Muscle layer of duodenum (tissue), 2 donors: ENCODE results near the gene EIF4A3.

Source experiments
- H3K27ac ChIP-seq: one replicate; pipeline ENCODE4 v1.7.0; 2013; ENCODE audit warnings: mild to moderate bottlenecking, low read length
- H3K27me3 ChIP-seq: one replicate; pipeline ENCODE4 v1.7.0; 2013; ENCODE audit warnings: low read depth, mild to moderate bottlenecking, control low read depth, low read length
- H3K36me3 ChIP-seq, 2 donors: one replicate each; pipeline ENCODE4 v1.7.0; 2013; ENCODE audit warnings: low read length in 2 of 2, control low read depth in 1 of 2, mild to moderate bottlenecking in 1 of 2; ENCODE audit not compliant: insufficient read depth in 2 of 2, control insufficient read depth in 1 of 2
- H3K4me1 ChIP-seq, 2 donors: one replicate each; pipeline ENCODE4 v1.7.0; 2013; ENCODE audit warnings: low read length in 2 of 2, mild to moderate bottlenecking in 2 of 2, control low read depth in 1 of 2, moderate library complexity in 1 of 2; ENCODE audit not compliant: insufficient read depth in 2 of 2, control insufficient read depth in 1 of 2
- H3K4me3 ChIP-seq, 2 donors: one replicate each; pipeline ENCODE4 v1.7.0; 2013; ENCODE audit warnings: low read length in 2 of 2, low read depth in 1 of 2, mild to moderate bottlenecking in 1 of 2
- H3K9me3 ChIP-seq, 2 donors: one replicate each; pipeline ENCODE4 v1.7.0; 2013; ENCODE audit warnings: low read length in 2 of 2, control low read depth in 1 of 2, mild to moderate bottlenecking in 1 of 2; ENCODE audit not compliant: control insufficient read depth in 1 of 2
- donor health status: healthy.

Gene EIF4A3

GRCh38 chr17:80117491-80118401, 29.2 kb downstream of the EIF4A3 start:
- H3K4me1 ChIP-seq, result no peaks in the 10 kb centered on the region
- no peak overlapping the region for H3K27ac ChIP-seq
- H3K27me3 ChIP-seq, result no peaks in the 10 kb centered on the region
- no peak overlapping the region for H3K4me3 ChIP-seq
- no peaks in the 10 kb centered on the region for H3K9me3 ChIP-seq
- peaks cover 0 to 18% of the 10 kb centered on the region in 2 donors for H3K36me3 ChIP-seq

- Histone ChIP-seq H3K4me3 (no peak overlapping the region), H3K27me3 (no peaks in the 10 kb centered on the region), H3K4me1 (no peaks in the 10 kb centered on the region), H3K36me3 (peaks cover 0 to 21% of the 10 kb centered on the region in 2 donors), H3K9me3 (no peaks in the 10 kb centered on the region), H3K27ac (no peak overlapping the region)
Observed at GRCh38 chr17:80116921-80117380, 30.0 kb downstream of the EIF4A3 start.

DNA sequence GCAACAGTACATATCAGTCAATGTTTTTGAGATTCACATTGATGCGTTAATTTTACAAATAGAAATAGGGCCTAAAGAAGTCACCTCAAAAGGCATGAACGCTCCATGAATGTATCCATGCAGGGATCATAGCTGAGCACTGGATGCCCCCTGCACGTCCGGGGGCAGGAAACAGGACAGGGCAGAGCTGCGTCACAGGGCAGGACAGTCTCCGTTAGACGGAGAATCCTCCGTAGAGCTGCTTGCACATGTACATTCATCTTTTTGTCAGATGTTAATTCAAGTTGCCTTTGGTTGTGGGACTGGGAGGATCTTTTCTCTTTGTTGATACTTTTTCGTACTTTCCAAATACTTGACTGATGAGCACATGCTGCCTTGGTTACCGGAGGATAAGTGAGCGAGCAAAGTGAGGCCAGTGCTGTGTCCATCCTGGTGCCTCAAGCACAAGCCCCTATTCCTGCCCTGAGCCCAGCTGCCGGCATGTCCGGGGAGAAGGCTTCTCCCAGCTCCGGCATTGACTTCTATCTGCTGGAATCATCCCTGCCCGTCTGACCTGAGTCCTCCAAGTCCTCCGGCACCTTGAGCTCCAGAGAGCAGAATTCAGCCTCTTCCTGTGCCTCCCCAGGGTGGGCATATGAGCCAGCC, 30.5 kb downstream of the EIF4A3 start:
- Histone ChIP-seq H3K36me3 (peaks cover 0 to 22% of the 10 kb centered on the region in 2 donors), H3K27me3 (no peaks in the 10 kb centered on the region), H3K9me3 (no peaks in the 10 kb centered on the region), H3K4me1 (no peaks in the 10 kb centered on the region), H3K4me3 (no peak overlapping the region), H3K27ac (no peak overlapping the region)

DNA sequence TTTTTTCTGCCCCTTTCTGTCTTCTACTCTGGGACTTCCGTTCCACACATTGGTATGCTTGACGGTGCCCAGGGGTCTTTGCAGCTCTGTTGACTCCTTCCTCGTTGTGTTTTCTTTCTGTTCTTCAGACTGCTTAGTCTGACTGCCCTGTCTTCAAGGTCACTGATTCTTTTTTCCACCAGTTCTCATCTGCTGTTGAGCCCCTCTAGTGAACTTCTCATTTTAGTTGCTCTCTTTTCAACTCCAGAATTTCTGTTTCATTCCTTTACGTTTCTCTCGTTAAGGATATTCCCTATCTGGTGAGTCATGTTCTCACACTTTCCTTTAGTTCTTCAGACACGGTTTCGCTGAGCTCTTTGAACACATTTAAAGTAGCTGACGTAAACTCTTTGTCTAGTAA, 31.8 kb downstream of the EIF4A3 start:
- Histone ChIP-seq H3K36me3 (peaks cover 0 to 22% of the 10 kb centered on the region in 2 donors), H3K27me3 (no peaks in the 10 kb centered on the region), H3K4me3 (no peak overlapping the region), H3K27ac (no peak overlapping the region), H3K9me3 (no peaks in the 10 kb centered on the region), H3K4me1 (no peaks in the 10 kb centered on the region)

GRCh38 chr17:80114758-80115157, 32.2 kb downstream of the EIF4A3 start:
- Histone ChIP-seq H3K36me3 (peaks cover 0 to 22% of the 10 kb centered on the region in 2 donors), H3K4me1 (no peaks in the 10 kb centered on the region), H3K9me3 (no peaks in the 10 kb centered on the region), H3K27me3 (no peaks in the 10 kb centered on the region), H3K27ac (no peak overlapping the region), H3K4me3 (no peak overlapping the region)

- Histone ChIP-seq H3K27ac (no peak overlapping the region), H3K36me3 (peaks cover 0 to 16% of the 10 kb centered on the region in 2 donors), H3K27me3 (no peaks in the 10 kb centered on the region), H3K9me3 (no peaks in the 10 kb centered on the region), H3K4me3 (no peak overlapping the region), H3K4me1 (no peaks in the 10 kb centered on the region)
Observed at GRCh38 chr17:80113033-80113484, 33.9 kb downstream of the EIF4A3 start.

DNA sequence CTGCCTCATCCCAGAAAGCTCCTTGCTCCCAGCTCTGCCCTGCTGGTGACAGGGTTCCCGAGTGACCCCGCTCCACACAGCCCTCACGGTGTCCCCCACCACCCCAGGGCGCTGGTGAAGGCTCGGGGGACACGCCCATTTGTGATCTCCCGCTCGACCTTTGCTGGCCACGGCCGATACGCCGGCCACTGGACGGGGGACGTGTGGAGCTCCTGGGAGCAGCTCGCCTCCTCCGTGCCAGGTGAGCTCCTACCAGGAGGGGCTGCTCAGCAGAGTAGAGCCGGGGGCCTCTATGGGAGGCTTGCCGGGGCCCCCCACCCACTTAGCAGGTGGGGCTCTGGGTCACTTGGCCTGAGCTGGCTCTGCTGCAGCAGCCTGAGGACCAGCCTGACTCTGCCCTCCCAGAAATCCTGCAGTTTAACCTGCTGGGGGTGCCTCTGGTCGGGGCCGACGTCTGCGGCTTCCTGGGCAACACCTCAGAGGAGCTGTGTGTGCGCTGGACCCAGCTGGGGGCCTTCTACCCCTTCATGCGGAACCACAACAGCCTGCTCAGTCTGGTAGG, 34.4 kb downstream of the EIF4A3 start:
- H3K27ac ChIP-seq, result no peak overlapping the region
- no peaks in the 10 kb centered on the region for H3K27me3 ChIP-seq
- no peaks in the 10 kb centered on the region for H3K4me1 ChIP-seq
- no peaks in the 10 kb centered on the region for H3K9me3 ChIP-seq
- peaks cover 0 to 13% of the 10 kb centered on the region in 2 donors for H3K36me3 ChIP-seq
- no peak overlapping the region for H3K4me3 ChIP-seq

- H3K27ac ChIP-seq, result no peak overlapping the region
- no peaks in the 10 kb centered on the region for H3K4me1 ChIP-seq
- peaks cover 0 to 13% of the 10 kb centered on the region in 2 donors for H3K36me3 ChIP-seq
- H3K4me3 ChIP-seq, result no peak overlapping the region
- H3K9me3 ChIP-seq, result no peaks in the 10 kb centered on the region
- no peaks in the 10 kb centered on the region for H3K27me3 ChIP-seq
Observed at GRCh38 chr17:80111702-80112470, 35.0 kb downstream of the EIF4A3 start.

DNA sequence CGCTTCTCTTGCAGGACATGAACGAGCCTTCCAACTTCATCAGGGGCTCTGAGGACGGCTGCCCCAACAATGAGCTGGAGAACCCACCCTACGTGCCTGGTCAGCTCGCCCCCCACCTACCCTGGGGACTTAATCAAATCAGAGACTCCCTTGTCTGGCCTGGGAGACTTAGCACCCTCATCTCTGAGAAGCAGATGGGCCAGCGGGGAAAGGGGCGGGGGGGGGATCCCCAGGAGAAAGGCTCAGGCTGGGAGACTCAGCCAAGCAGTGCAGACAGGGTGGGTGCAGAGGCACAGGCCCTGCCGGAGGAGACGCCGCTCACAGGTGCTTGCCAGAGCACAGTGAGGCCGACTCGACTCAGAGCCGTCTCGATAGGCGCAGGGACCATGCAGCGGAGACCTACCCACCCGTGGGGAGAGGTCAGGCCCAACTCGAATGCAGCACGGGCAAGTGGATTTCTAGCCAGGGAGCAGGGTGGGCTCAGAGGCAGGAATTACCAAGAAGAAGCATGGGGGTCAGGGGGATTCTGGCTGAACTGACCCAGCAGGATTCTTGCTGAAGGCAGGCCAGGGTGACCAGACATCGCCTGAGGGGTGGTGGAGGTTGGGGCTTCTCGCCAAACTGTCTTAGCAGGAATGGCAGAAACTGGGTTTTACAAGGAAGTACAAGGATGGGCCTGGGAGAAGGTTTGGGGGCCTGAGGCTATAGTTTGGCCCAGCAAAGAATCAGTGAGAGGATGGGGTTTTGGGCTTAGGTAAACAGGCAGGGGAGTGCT, 35.8 kb downstream of the EIF4A3 start:
- Histone ChIP-seq H3K4me1 (no peaks in the 10 kb centered on the region), H3K36me3 (peaks cover 0 to 13% of the 10 kb centered on the region in 2 donors), H3K9me3 (no peaks in the 10 kb centered on the region), H3K27ac (no peak overlapping the region), H3K27me3 (no peaks in the 10 kb centered on the region), H3K4me3 (no peak overlapping the region)

GRCh38 chr17:80110447-80110812, 36.5 kb downstream of the EIF4A3 start:
- no peak overlapping the region for H3K4me3 ChIP-seq
- H3K27me3 ChIP-seq, result no peaks in the 10 kb centered on the region
- no peaks in the 10 kb centered on the region for H3K4me1 ChIP-seq
- peaks cover 0 to 13% of the 10 kb centered on the region in 2 donors for H3K36me3 ChIP-seq
- H3K27ac ChIP-seq, result no peak overlapping the region
- no peaks in the 10 kb centered on the region for H3K9me3 ChIP-seq
